ENCODE measurements around the gene CTSZ.

DNA sequence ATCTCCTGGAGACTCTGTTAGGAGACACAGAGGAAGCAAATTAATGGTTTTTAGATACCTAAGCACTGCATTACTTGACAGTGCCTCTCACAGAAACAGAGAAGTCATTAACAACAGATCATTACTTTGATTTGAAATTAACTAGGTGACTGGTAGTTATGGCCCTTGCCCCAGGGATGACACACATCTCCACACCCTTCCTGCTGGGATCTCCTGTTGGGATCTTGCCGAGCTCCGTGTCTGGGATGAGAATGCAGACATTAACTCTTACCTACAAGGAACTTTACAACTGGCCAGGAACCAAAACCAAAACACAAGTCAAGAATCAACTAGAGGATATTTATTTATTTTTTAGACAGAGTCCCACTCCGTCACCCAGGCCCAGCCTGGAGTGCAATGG lies 37.7 kb upstream of the CTSZ start:
- TF ChIP-seq, protein P1, sequence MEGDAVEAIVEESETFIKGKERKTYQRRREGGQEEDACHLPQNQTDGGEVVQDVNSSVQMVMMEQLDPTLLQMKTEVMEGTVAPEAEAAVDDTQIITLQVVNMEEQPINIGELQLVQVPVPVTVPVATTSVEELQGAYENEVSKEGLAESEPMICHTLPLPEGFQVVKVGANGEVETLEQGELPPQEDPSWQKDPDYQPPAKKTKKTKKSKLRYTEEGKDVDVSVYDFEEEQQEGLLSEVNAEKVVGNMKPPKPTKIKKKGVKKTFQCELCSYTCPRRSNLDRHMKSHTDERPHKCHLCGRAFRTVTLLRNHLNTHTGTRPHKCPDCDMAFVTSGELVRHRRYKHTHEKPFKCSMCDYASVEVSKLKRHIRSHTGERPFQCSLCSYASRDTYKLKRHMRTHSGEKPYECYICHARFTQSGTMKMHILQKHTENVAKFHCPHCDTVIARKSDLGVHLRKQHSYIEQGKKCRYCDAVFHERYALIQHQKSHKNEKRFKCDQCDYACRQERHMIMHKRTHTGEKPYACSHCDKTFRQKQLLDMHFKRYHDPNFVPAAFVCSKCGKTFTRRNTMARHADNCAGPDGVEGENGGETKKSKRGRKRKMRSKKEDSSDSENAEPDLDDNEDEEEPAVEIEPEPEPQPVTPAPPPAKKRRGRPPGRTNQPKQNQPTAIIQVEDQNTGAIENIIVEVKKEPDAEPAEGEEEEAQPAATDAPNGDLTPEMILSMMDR (IDR thresholded peaks at IDR 0.05): no peak
- TF ChIP-seq POLR2A (IDR thresholded peaks at IDR 0.05): no peak
- no peak for TF ChIP-seq EP300 (IDR thresholded peaks at IDR 0.05)
